Measurements from ENCODE around the gene TPRN. TPM values are rescaled to one million over a fixed set of nuclear protein-coding genes. Genes with fewer than 3 reads are reported as not detected.

The TPRN gene
- total and polyA plus RNA-seq, 9 of the 15 experiments (the other 6 are each of a cell fraction or from before 2014, with no cell fraction given): 0.31 to 31.9 (median 4.4) TPM

- peak; percentile 49 for TF ChIP-seq PCBP1 (IDR thresholded peaks at IDR 0.05; ENCODE audit: low read depth, low read length, poor library complexity, severe bottlenecking)
- TF ChIP-seq HBP1 (CRISPR knock-in tag; IDR thresholded peaks at IDR 0.05): peak; percentile 84; the same call in 1 of the 2 replicates
- peak; percentile 76 for TF ChIP-seq ETS1 (conservative IDR thresholded peaks at IDR 0.05; ENCODE audit: control insufficient read depth, low read depth, low read length)
- peak; percentile 99 for TF ChIP-seq L3MBTL2 (IDR thresholded peaks at IDR 0.05)
- no peak for TF ChIP-seq HMG20A (CRISPR knock-in tag; conservative IDR thresholded peaks at IDR 0.05)
- peak; percentile 18; the same call in 1 of the 2 replicates for TF ChIP-seq TEAD4 (IDR thresholded peaks at IDR 0.05; ENCODE audit: low read length)
- no peak for TF ChIP-seq TEAD4 (CRISPR knock-in tag; IDR thresholded peaks at IDR 0.05; ENCODE audit: borderline replicate concordance)
- peak; percentile 94 for TF ChIP-seq MAX (CRISPR knock-in tag; IDR thresholded peaks at IDR 0.05)
- TF ChIP-seq LCOR (CRISPR knock-in tag; IDR thresholded peaks at IDR 0.05): 0 out of 2 replicates have a peak, but pooled peaks have one; percentile 69
- no peak for TF ChIP-seq ZBTB26 (CRISPR knock-in tag; IDR thresholded peaks at IDR 0.05)
- TF ChIP-seq ESRRA (IDR thresholded peaks at IDR 0.05; ENCODE audit: borderline replicate concordance, low read depth): peak; percentile 67; the same call in 1 of the 2 replicates
- TF ChIP-seq GATAD2A (IDR thresholded peaks at IDR 0.05): peak; percentile 92; the same call in 1 of the 2 replicates
- no peak; the same call in 1 of the 2 replicates for TF ChIP-seq TOE1 (IDR thresholded peaks at IDR 0.05; ENCODE audit: borderline replicate concordance)
- peak; percentile 33; the same call in 1 of the 2 replicates for TF ChIP-seq TOE1 (CRISPR knock-in tag; IDR thresholded peaks at IDR 0.05; ENCODE audit: borderline replicate concordance, low read depth)
- no peak for TF ChIP-seq MTA2 (IDR thresholded peaks at IDR 0.05; ENCODE audit: low read depth)
- TF ChIP-seq POLR2B (IDR thresholded peaks at IDR 0.05; ENCODE audit: low read depth, partially characterized antibody): peak; percentile 52
- peak in 1 of 2 experiments; percentile 52; a peak in 1 of 4 replicates for TF ChIP-seq TRIM24 (IDR thresholded peaks at IDR 0.05)
- TF ChIP-seq FOXP4 (CRISPR knock-in tag; IDR thresholded peaks at IDR 0.05; ENCODE audit: borderline replicate concordance): peak; percentile 91; the same call in 1 of the 2 replicates
- TF ChIP-seq ZNF347 (CRISPR knock-in tag; IDR thresholded peaks at IDR 0.05; ENCODE audit: low read depth): no peak
- no peak for TF ChIP-seq ID3 (CRISPR knock-in tag; IDR thresholded peaks at IDR 0.05)
- TF ChIP-seq ID3 (tag; IDR thresholded peaks at IDR 0.05): peak; percentile 91
- peak; percentile 73; the same call in 1 of the 2 replicates for TF ChIP-seq PHF8 (IDR thresholded peaks at IDR 0.05; ENCODE audit: borderline replicate concordance, low read length)
- no peak for TF ChIP-seq MAFK (IDR thresholded peaks at IDR 0.05; ENCODE audit: low read length)
These were observed 39.8 kb upstream of the TPRN start (continued) for GRCh38 chr9:137240318-137240840.
